OCI-LY1 (cell line): ENCODE measurements around the gene RBMX.
"Not testable (repeated sequence)": the region's sequence is repeated elsewhere in the genome, so short reads cannot be mapped to it uniquely, and the experiment has no call there.

Experiments
- H2AFZ ChIP-seq: fragments of 200-600 bp; sonication (generic), shearing (Covaris generic); 2 replicates; pipeline ENCODE4 v1.6.0; 2014; ENCODE audit warnings: antibody characterized with exemption, mild to moderate bottlenecking, low read length
- H3F3A ChIP-seq: fragments of 200-600 bp; sonication (generic), shearing (Covaris generic); 2 replicates; pipeline ENCODE4 v1.6.0; 2014; ENCODE audit warnings: mild to moderate bottlenecking, antibody characterized with exemption, low read length, moderate library complexity; ENCODE audit not compliant: insufficient read depth
- H3K27ac ChIP-seq: fragments of 200-600 bp; sonication (generic); 2 replicates; pipeline ENCODE4 v1.5.1; 2014; ENCODE audit warnings: low read length, mixed run types, mild to moderate bottlenecking, low read depth; ENCODE audit not compliant: poor library complexity, severe bottlenecking
- H3K27me3 ChIP-seq: fragments of 200-600 bp; sonication (generic); 2 replicates; pipeline ENCODE4 v1.6.0; 2014; ENCODE audit warnings: antibody characterized with exemption, mild to moderate bottlenecking, low read length, moderate library complexity; ENCODE audit not compliant: insufficient read depth
- H3K36me3 ChIP-seq: fragments of 200-600 bp; sonication (generic); 2 replicates; pipeline ENCODE4 v1.6.1; 2014; ENCODE audit warnings: mild to moderate bottlenecking, antibody characterized with exemption, low read length, moderate library complexity, mixed read lengths; ENCODE audit not compliant: insufficient read depth
- H3K4me1 ChIP-seq: fragments of 200-600 bp; sonication (generic); 2 replicates; pipeline ENCODE4 v1.5.1; 2014; ENCODE audit warnings: mild to moderate bottlenecking, low read length, moderate library complexity; ENCODE audit not compliant: insufficient read depth, severe bottlenecking
- H3K4me2 ChIP-seq: fragments of 200-600 bp; sonication (generic), shearing (Covaris generic); 2 replicates; pipeline ENCODE4 v1.6.1; 2014; ENCODE audit warnings: low read length
- H3K4me3 ChIP-seq: fragments of 200-600 bp; sonication (generic); 2 replicates; pipeline ENCODE4 v1.5.1; 2014; ENCODE audit warnings: low read length, low read depth, mild to moderate bottlenecking, mixed read lengths; ENCODE audit not compliant: poor library complexity, severe bottlenecking
- H3K79me2 ChIP-seq: fragments of 200-600 bp; shearing (Covaris generic); 2 replicates; pipeline ENCODE4 v1.6.1; 2016; ENCODE audit warnings: mixed run types, low read length, mixed read lengths; ENCODE audit not compliant: insufficient read depth
- H3K9ac ChIP-seq: fragments of 200-600 bp; sonication (generic), shearing (Covaris generic); 2 replicates; pipeline ENCODE4 v1.6.1; 2014; ENCODE audit warnings: mild to moderate bottlenecking, low read length, mixed read lengths
- H3K9me2 ChIP-seq: fragments of 200-600 bp; sonication (generic), shearing (Covaris generic); 2 replicates; pipeline ENCODE4 v1.6.1; 2014; ENCODE audit warnings: low read depth, mild to moderate bottlenecking, low read length, mixed read lengths
- H3K9me3 ChIP-seq: fragments of 200-600 bp; shearing (Covaris generic); 2 replicates; pipeline ENCODE4 v1.6.1; 2014; ENCODE audit warnings: low read length, mixed read lengths
- H4K20me1 ChIP-seq: fragments of 200-600 bp; sonication (generic), shearing (Covaris generic); 2 replicates; pipeline ENCODE4 v1.6.0; 2016; ENCODE audit warnings: mild to moderate bottlenecking, low read length; ENCODE audit not compliant: insufficient read depth
- CTCF ChIP-seq: fragments of 200-600 bp; sonication (generic), shearing (Covaris generic); IDR thresholded peaks from 2 replicates; pipeline ENCODE4 v1.5.1; 2017; ENCODE audit warnings: mild to moderate bottlenecking, antibody characterized with exemption, low read length, moderate library complexity, mixed read lengths
- EZH2 ChIP-seq: fragments of 200-600 bp; sonication (generic), shearing (Covaris generic); IDR thresholded peaks from 2 replicates; pipeline ENCODE4 v1.8.0; 2017; ENCODE audit warnings: borderline replicate concordance, mixed run types, mild to moderate bottlenecking, antibody characterized with exemption, low read length, moderate library complexity, mixed read lengths

RBMX gene

GRCh38 chrX:136909119-136909705 lies 28.7 kb upstream of the RBMX start:
- H4K20me1 ChIP-seq, result no peaks in the 10 kb centered on the region
- peak overlapping the region; percentile 59 for H3K27ac ChIP-seq
- peak overlapping the region; percentile 90 for H3K4me3 ChIP-seq
- H3K9me2 ChIP-seq, result no peaks in the 10 kb centered on the region
- peaks cover 17% of the 10 kb centered on the region for H3K4me1 ChIP-seq
- TF ChIP-seq EZH2 (no peak), CTCF (no peak)
- H3K4me2 ChIP-seq, result peak overlapping the region; percentile 93
- H2AFZ ChIP-seq, result 0 out of 2 replicates have a peak overlapping the region, but pooled peaks have one; percentile 37
- no peaks in the 10 kb centered on the region for H3K79me2 ChIP-seq
- H3F3A ChIP-seq, result no peaks in the 10 kb centered on the region
- H3K27me3 ChIP-seq, result no peaks in the 10 kb centered on the region
- H3K36me3 ChIP-seq, result no peaks in the 10 kb centered on the region; the same call in 1 of the 2 replicates
- peak overlapping the region; percentile 86 for H3K9ac ChIP-seq
- H3K9me3 ChIP-seq, result no peaks in the 10 kb centered on the region

GRCh38 chrX:136907621-136908020 lies 27.1 kb upstream of the RBMX start:
- no peaks in the 10 kb centered on the region; the same call in 1 of the 2 replicates for H3K36me3 ChIP-seq
- H3F3A ChIP-seq, result no peaks in the 10 kb centered on the region
- peaks cover 17% of the 10 kb centered on the region for H3K4me1 ChIP-seq
- no peak overlapping the region for H3K9ac ChIP-seq
- no peak overlapping the region for H2AFZ ChIP-seq
- no peaks in the 10 kb centered on the region for H3K9me3 ChIP-seq
- H3K4me2 ChIP-seq, result no peak overlapping the region
- H3K9me2 ChIP-seq, result no peaks in the 10 kb centered on the region
- no peaks in the 10 kb centered on the region for H4K20me1 ChIP-seq
- no peak for TF ChIP-seq EZH2
- no peak for TF ChIP-seq CTCF
- H3K27me3 ChIP-seq, result no peaks in the 10 kb centered on the region
- no peaks in the 10 kb centered on the region for H3K79me2 ChIP-seq
- no peak overlapping the region for H3K4me3 ChIP-seq
- no peak overlapping the region for H3K27ac ChIP-seq

- H3F3A ChIP-seq, result no peaks in the 10 kb centered on the region
- no peak overlapping the region for H2AFZ ChIP-seq
- H3K4me1 ChIP-seq, result peaks cover 17% of the 10 kb centered on the region
- H3K9me2 ChIP-seq, result no peaks in the 10 kb centered on the region
- no peaks in the 10 kb centered on the region for H4K20me1 ChIP-seq
- TF ChIP-seq CTCF, result no peak
- no peak for TF ChIP-seq EZH2
- no peaks in the 10 kb centered on the region for H3K27me3 ChIP-seq
- H3K4me2 ChIP-seq, result no peak overlapping the region
- no peaks in the 10 kb centered on the region; the same call in 1 of the 2 replicates for H3K36me3 ChIP-seq
- H3K4me3 ChIP-seq, result no peak overlapping the region
- H3K9ac ChIP-seq, result no peak overlapping the region
- H3K79me2 ChIP-seq, result no peaks in the 10 kb centered on the region
- H3K27ac ChIP-seq, result no peak overlapping the region
- no peaks in the 10 kb centered on the region for H3K9me3 ChIP-seq
Observed at GRCh38 chrX:136906921-136907510, 26.5 kb upstream of the RBMX start.

GRCh38 chrX:136904067-136904466 lies 23.5 kb upstream of the RBMX start:
- H3K27ac ChIP-seq, H3K9ac ChIP-seq, H4K20me1 ChIP-seq, H3K79me2 ChIP-seq, H3F3A ChIP-seq, H2AFZ ChIP-seq, H3K27me3 ChIP-seq, H3K9me3 ChIP-seq, H3K4me2 ChIP-seq, H3K4me1 ChIP-seq, H3K36me3 ChIP-seq, H3K9me2 ChIP-seq, H3K4me3 ChIP-seq: not testable (repeated sequence)

DNA sequence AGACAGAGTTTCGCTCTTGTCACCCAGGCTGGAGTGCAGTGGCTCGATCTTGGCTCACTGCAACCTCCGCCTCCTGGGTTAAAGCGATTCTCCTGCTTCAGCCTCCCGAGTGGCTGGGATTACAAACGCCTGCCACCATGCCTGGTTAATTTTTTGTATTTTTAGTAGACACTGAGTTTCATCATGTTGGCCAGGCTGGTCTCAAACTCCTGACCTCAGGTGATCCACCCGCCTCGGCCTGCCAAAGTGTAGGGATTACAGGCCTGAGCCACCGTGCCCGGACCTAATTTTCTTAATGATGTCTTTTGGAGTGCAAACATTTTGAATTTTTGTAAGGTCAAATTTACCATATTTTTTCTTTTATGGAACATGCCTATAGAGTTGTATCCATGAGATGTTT lies 19.5 kb upstream of the RBMX start:
- not testable (repeated sequence) for H3F3A ChIP-seq, H3K4me3 ChIP-seq, H4K20me1 ChIP-seq, H2AFZ ChIP-seq, H3K9me2 ChIP-seq, H3K27ac ChIP-seq, H3K9me3 ChIP-seq, H3K36me3 ChIP-seq, H3K9ac ChIP-seq, H3K79me2 ChIP-seq, H3K4me2 ChIP-seq, H3K4me1 ChIP-seq, H3K27me3 ChIP-seq
